ENCODE measurements around the gene RFWD3. TPM values are rescaled to one million over a fixed set of nuclear protein-coding genes. Genes with fewer than 3 reads are reported as not detected.

RFWD3 gene
- total and polyA plus RNA-seq, 2 of the 4 experiments (the other 2 are of a cell fraction): 16.7 to 27.6 TPM

DNA sequence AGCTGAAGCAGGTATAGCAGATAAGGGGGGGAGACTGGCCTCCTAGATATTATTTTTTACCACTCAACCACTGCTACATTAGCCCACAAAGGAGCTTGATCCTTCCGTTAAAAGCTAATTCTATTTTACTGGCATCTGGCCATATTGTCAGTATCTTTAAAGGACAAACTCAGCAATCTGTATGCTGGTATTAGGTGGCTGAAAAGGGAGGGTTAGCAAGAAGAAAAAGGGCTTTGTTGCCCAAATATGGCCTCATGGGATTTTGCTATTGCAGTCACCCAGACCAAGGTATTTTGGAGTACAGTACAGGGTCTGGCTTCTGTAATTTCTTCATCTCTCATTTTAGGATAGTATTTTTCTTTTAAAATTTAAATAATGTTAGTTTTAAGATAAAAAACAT is 14.4 kb downstream of the RFWD3 start:
- peaks cover 2% of the 10 kb centered on the region for H3K4me1 ChIP-seq (ENCODE audit: control insufficient read depth, insufficient read depth, low read length)
- in situ Hi-C loops (cut with MboI; ENCODE audit: low sequenced_read_pairs): no loop called here
- no peak overlapping the region for H2AK9ac ChIP-seq (replicated peaks; ENCODE audit: low read depth, low read length, poor library complexity)
- H3K9me3 ChIP-seq (ENCODE audit: control insufficient read depth, insufficient read depth, low read length): no peaks in the 10 kb centered on the region
- H3K4me2 ChIP-seq (ENCODE audit: low read depth, low read length): no peak overlapping the region
- no peak for ATAC-seq (ENCODE audit: low read depth)
- H2AFZ ChIP-seq (replicated peaks; ENCODE audit: low read length, poor library complexity): no peak overlapping the region
- TF ChIP-seq MAFK (IDR thresholded peaks at IDR 0.05; ENCODE audit: low read depth, low read length): no peak
- no peak for TF ChIP-seq CHD1 (IDR thresholded peaks at IDR 0.05; ENCODE audit: low read depth, low read length)
- TF ChIP-seq CEBPB (IDR thresholded peaks at IDR 0.05; ENCODE audit: low read depth, low read length): no peak
- no peak for TF ChIP-seq MAZ (IDR thresholded peaks at IDR 0.05; ENCODE audit: borderline replicate concordance, low read depth, low read length)
- TF ChIP-seq RFX5 (IDR thresholded peaks at IDR 0.05; ENCODE audit: low read depth, low read length): no peak
- TF ChIP-seq CTCF (conservative IDR thresholded peaks at IDR 0.05; ENCODE audit: low read depth, low read length): no peak
- TF ChIP-seq MXI1 (IDR thresholded peaks at IDR 0.05; ENCODE audit: borderline replicate concordance, low read depth, low read length): no peak
- TF ChIP-seq RCOR1 (IDR thresholded peaks at IDR 0.05; ENCODE audit: insufficient replicate concordance, low read length): no peak
- no peak for TF ChIP-seq NFE2L2 (IDR thresholded peaks at IDR 0.05; ENCODE audit: low read depth, low read length)
- TF ChIP-seq POLR2A (IDR thresholded peaks at IDR 0.05; ENCODE audit: low read depth, low read length): no peak
- no peak for TF ChIP-seq FOS (IDR thresholded peaks at IDR 0.05; ENCODE audit: low read depth, low read length)
- TF ChIP-seq SMC3 (IDR thresholded peaks at IDR 0.05; ENCODE audit: low read depth, low read length): no peak
- no peak for TF ChIP-seq ELK1 (IDR thresholded peaks at IDR 0.05; ENCODE audit: borderline replicate concordance, low read depth, low read length)
- TF ChIP-seq, protein P1, sequence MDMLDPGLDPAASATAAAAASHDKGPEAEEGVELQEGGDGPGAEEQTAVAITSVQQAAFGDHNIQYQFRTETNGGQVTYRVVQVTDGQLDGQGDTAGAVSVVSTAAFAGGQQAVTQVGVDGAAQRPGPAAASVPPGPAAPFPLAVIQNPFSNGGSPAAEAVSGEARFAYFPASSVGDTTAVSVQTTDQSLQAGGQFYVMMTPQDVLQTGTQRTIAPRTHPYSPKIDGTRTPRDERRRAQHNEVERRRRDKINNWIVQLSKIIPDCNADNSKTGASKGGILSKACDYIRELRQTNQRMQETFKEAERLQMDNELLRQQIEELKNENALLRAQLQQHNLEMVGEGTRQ (IDR thresholded peaks at IDR 0.05; ENCODE audit: low read depth, low read length): no peak
- no peak for TF ChIP-seq RAD21 (IDR thresholded peaks at IDR 0.05; ENCODE audit: low read length)
- H2BK20ac ChIP-seq (ENCODE audit: low read depth, low read length): no peak overlapping the region
- no peak overlapping the region for H3K27ac ChIP-seq (ENCODE audit: insufficient read depth, low read length)
- H3K27me3 ChIP-seq (ENCODE audit: control insufficient read depth, insufficient read depth, low read length): no peaks in the 10 kb centered on the region
- dilution Hi-C loops (cut with HindIII; ENCODE audit: low sequenced_read_pairs, unreplicated experiment): no loop called here
- peaks cover 27% of the 10 kb centered on the region for H3K36me3 ChIP-seq (ENCODE audit: control insufficient read depth, insufficient read depth, low read length)
- no peak overlapping the region for H3K23ac ChIP-seq (ENCODE audit: low read depth, low read length)
- H4K20me1 ChIP-seq (ENCODE audit: insufficient read depth, low read length): peaks cover 24% of the 10 kb centered on the region
- H3K4ac ChIP-seq (ENCODE audit: low read depth, low read length): no peak overlapping the region
- CTCF ChIA-PET: interaction anchor here (0.6 to 1.2 kb wide), 4 partner anchors 13 to 185 kb away, joined by 3 to 6 read pairs (median 4); no protein-coding TSS in a partner anchor
- intact Hi-C loops (cut with micrococcal nuclease): no loop called here
- H2BK15ac ChIP-seq (ENCODE audit: low read depth, low read length): no peak overlapping the region
- no peak overlapping the region for H4K8ac ChIP-seq (ENCODE audit: low read depth in 2 of 2, low read length in 2 of 2)
- H3K18ac ChIP-seq (ENCODE audit: low read depth, low read length): no peak overlapping the region
- H2AK5ac ChIP-seq (ENCODE audit: low read depth, low read length): no peak overlapping the region
- no peak overlapping the region for H3K56ac ChIP-seq (ENCODE audit: extremely low read depth, insufficient read depth, low read length)
- peaks cover 27 to 53% of the 10 kb centered on the region in 2 experiments for H3K79me1 ChIP-seq (ENCODE audit: low read depth in 1 of 2, low read length in 2 of 2)
- no peak overlapping the region for H2BK120ac ChIP-seq (ENCODE audit: low read depth, low read length)
- no peak overlapping the region for H3K9ac ChIP-seq (ENCODE audit: low read depth, low read length)
- DNase-seq: no peak
- BruUV-seq (replicated peaks): no TSS peak
- POLR2A ChIA-PET (ENCODE audit: unreplicated experiment): no interaction called here
- H2BK5ac ChIP-seq (ENCODE audit: low read depth, low read length, poor library complexity, severe bottlenecking): no peak overlapping the region
- no peak overlapping the region for H4K5ac ChIP-seq (ENCODE audit: low read depth, low read length)
- peaks cover 4% of the 10 kb centered on the region; the same call in 1 of the 2 replicates for H3K9me1 ChIP-seq (ENCODE audit: insufficient read depth, low read length)
- WGBS, 2 experiments (ENCODE audit: extremely low coverage in 2 of 2, insufficient read length in 1 of 2): no CpG with 5 or more reads among the region's 1 CpG
- H3K14ac ChIP-seq (replicated peaks; ENCODE audit: low read depth, low read length): no peak overlapping the region
- no peak overlapping the region for H4K91ac ChIP-seq (ENCODE audit: insufficient read depth, low read depth, low read length)
- H3K4me3 ChIP-seq (ENCODE audit: insufficient read depth, low read depth, low read length): no peak overlapping the region

Measured in IMR-90 (cell line).